ENCODE data around the gene GSAP. TPM values are rescaled to one million over a fixed set of nuclear protein-coding genes. Genes with fewer than 3 reads are reported as not detected.

The GSAP gene
- total and polyA plus RNA-seq, 12 donors: 1.7 to 23.7 (median 7.9) TPM

DNA sequence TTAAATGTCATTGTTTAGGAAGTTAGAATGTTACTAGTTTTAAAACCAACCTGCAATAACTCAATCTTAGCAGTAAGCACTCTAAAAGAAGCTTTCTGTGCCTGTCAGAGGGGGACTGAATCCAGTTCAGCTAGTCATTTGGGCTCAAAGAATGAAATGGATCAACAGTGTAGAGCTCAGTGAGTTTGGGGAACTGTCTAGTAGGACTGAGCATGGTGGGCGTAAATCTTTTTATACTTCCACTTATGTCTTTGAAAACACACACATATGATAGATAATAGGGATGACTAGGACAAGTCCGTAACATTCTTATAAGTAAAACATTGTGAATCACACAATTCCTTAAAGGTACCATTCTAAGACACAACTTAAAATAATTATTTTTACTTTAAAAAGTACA lies 11.5 kb downstream of the GSAP start:
- no peaks in the 10 kb centered on the region for H3K27me3 ChIP-seq
- ATAC-seq (no peak), DNase-seq (no peak)
- no peaks in the 10 kb centered on the region for H3K36me3 ChIP-seq
- no peak overlapping the region for H3K27ac ChIP-seq
- peaks cover 0 to 35% (median 0%) of the 10 kb centered on the region in 9 donors for H3K4me1 ChIP-seq
- H3K9me3 ChIP-seq: no peaks in the 10 kb centered on the region
- no peak overlapping the region for H3K4me3 ChIP-seq
- intact Hi-C loops (cut with DNase I): loop anchor here in 1 of 10 donors (5.0 kb wide), 1 partner anchor 1838 kb away; no protein-coding TSS in a partner anchor
- TF ChIP-seq, protein P1, sequence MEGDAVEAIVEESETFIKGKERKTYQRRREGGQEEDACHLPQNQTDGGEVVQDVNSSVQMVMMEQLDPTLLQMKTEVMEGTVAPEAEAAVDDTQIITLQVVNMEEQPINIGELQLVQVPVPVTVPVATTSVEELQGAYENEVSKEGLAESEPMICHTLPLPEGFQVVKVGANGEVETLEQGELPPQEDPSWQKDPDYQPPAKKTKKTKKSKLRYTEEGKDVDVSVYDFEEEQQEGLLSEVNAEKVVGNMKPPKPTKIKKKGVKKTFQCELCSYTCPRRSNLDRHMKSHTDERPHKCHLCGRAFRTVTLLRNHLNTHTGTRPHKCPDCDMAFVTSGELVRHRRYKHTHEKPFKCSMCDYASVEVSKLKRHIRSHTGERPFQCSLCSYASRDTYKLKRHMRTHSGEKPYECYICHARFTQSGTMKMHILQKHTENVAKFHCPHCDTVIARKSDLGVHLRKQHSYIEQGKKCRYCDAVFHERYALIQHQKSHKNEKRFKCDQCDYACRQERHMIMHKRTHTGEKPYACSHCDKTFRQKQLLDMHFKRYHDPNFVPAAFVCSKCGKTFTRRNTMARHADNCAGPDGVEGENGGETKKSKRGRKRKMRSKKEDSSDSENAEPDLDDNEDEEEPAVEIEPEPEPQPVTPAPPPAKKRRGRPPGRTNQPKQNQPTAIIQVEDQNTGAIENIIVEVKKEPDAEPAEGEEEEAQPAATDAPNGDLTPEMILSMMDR (IDR thresholded peaks at IDR 0.05): no peak
- 93 to 98% methylated on average over 2 of the region's 2 CpGs for WGBS, 2 donors

DNA sequence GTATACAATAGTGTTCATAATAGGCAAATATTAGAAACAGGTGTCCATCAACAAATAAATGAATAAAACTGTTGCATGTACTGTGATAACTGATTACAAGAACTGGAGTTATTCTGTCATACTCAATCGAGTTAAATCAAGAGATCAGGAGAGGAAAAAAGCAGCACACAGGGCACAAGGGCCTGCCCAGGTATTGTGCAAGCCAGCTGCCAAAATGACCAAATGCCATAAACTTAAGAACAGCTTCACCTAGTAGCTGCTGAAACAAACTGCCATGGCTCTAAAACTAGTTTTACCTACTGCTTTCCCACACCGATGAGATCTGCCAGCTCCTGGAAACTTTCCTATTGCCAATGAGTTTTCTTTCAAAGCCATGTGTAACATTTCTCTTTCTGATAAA lies 12.2 kb downstream of the GSAP start:
- TF ChIP-seq, protein P1 (IDR thresholded peaks at IDR 0.05): no peak
- Histone ChIP-seq H3K9me3 (no peaks in the 10 kb centered on the region), H3K27ac (no peak overlapping the region), H3K4me1 (peaks cover 0 to 28% (median 0%) of the 10 kb centered on the region in 9 donors), H3K27me3 (no peaks in the 10 kb centered on the region), H3K4me3 (no peak overlapping the region), H3K36me3 (no peaks in the 10 kb centered on the region)
- WGBS, 2 donors: 67 to 74% methylated on average over 2 of the region's 2 CpGs
- ATAC-seq (no peak), DNase-seq (no peak)
- intact Hi-C loops (cut with DNase I): no loop called here

DNA sequence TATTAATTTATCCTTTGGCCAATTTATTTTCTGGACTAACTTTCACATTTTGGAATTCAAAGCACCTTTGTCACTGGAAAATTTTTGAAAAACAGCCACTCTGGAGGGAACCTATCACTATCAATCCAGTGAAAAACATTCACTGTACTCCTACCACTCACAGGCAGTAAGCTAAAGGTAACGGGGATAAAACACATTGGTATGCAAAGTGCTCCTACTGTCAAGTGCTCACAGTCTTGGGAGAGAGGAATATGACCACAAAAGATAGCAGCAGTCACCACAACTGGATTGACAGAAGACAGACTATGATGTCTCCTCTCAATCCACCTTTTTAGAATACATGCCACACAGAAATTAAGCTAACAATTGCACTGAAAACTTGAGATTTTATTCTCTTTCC lies 13.3 kb downstream of the GSAP start:
- Histone ChIP-seq H3K27ac (no peak overlapping the region), H3K27me3 (no peaks in the 10 kb centered on the region), H3K4me3 (no peak overlapping the region), H3K4me1 (peaks cover 0 to 17% (median 0%) of the 10 kb centered on the region in 9 donors), H3K36me3 (no peaks in the 10 kb centered on the region), H3K9me3 (no peaks in the 10 kb centered on the region)
- ATAC-seq: no peak
- no peak for DNase-seq
- intact Hi-C loops (cut with DNase I): no loop called here
- WGBS, 2 donors: 40 to 58% methylated on average over 1 of the region's 1 CpG
- TF ChIP-seq, protein P1 (IDR thresholded peaks at IDR 0.05): no peak

DNA sequence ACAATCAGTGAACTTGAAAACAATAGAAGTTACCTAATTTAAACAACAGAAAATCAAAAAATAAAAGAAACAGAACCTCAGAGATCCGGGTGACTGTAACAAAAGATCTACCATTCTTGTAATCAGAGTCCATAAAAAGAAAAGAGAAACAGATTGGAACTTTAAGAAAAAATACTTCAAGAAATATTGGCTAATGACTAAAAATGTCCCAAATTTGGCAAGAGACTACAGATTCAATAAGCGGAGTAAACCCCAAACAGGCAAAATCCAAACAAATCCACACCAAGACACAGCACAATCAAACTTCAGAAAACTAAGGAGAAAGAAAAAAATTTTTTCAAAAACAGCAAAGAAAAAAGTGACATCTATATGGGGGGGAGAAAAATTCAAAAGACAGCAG lies 15.1 kb downstream of the GSAP start:
- H3K27me3 ChIP-seq: no peaks in the 10 kb centered on the region
- H3K9me3 ChIP-seq: no peaks in the 10 kb centered on the region
- peak overlapping the region in 1 of 10 donors; percentile 64 for H3K27ac ChIP-seq
- ATAC-seq: no peak
- no peak overlapping the region for H3K4me3 ChIP-seq
- TF ChIP-seq, protein P1 (IDR thresholded peaks at IDR 0.05): no peak
- WGBS, 2 donors: 94 to 96% methylated on average over 2 of the region's 2 CpGs
- DNase-seq: no peak
- peaks cover 0 to 13% (median 0%) of the 10 kb centered on the region in 9 donors for H3K36me3 ChIP-seq
- intact Hi-C loops (cut with DNase I): no loop called here
- H3K4me1 ChIP-seq: peaks cover 0 to 15% (median 0%) of the 10 kb centered on the region in 9 donors
